WTC11 (cell line): ENCODE measurements around the gene SBK3. TPM values are rescaled to one million over a fixed set of nuclear protein-coding genes. Genes with fewer than 3 reads are reported as not detected.

Experiments
- ATAC-seq: fragments of 200-7000 bp; cut with Tn5 transposase; 2 replicates; pipeline ENCODE4 v1.10.0; 2021; ENCODE audit warnings: mild to moderate bottlenecking, moderate library complexity
- CTCF ChIA-PET: fragments of 300-600 bp; sonication (Branson Sonifier 250); formaldehyde crosslinking; loops from one replicate; lab custom pipeline; 2021; ENCODE audit warnings: antibody characterized with exemption; lab: Charles Lee
- POLR2A ChIA-PET: fragments of 350-600 bp; sonication (Branson Sonifier 250); formaldehyde crosslinking; loops from one replicate; lab custom pipeline; 2021; ENCODE audit warnings: antibody characterized with exemption; lab: Charles Lee
- DNase-seq: peaks from one replicate; pipeline ENCODE4 v3.0.0; 2021; ENCODE audit warnings: low spot score
- H3K27ac Mint-ChIP-seq: 2 replicates; pipeline ENCODE4 v1.8.0; 2021; ENCODE audit warnings: mixed read lengths
- H3K27me3 Mint-ChIP-seq: 2 replicates; pipeline ENCODE4 v1.8.0; 2021; ENCODE audit warnings: low read depth, mild to moderate bottlenecking, moderate library complexity, mixed read lengths
- H3K36me3 Mint-ChIP-seq: 2 replicates; pipeline ENCODE4 v1.8.0; 2021; ENCODE audit warnings: mixed read lengths
- H3K4me1 Mint-ChIP-seq: 2 replicates; pipeline ENCODE4 v1.8.0; 2022; ENCODE audit warnings: mixed read lengths
- H3K4me3 Mint-ChIP-seq: 2 replicates; pipeline ENCODE4 v1.8.0; 2021; ENCODE audit warnings: mild to moderate bottlenecking, moderate library complexity, mixed read lengths
- H3K9me3 Mint-ChIP-seq: 2 replicates; pipeline ENCODE4 v1.8.0; 2021; ENCODE audit warnings: mixed read lengths
- ARID4B ChIP-seq: sonication (generic); formaldehyde crosslinking; IDR thresholded peaks from 2 replicates; pipeline ENCODE4 v1.8.0; 2023; ENCODE audit warnings: missing genetic modification reagents, mild to moderate bottlenecking, borderline replicate concordance
- ATF2 ChIP-seq: sonication (generic); formaldehyde crosslinking; IDR thresholded peaks from 2 replicates; pipeline ENCODE4 v1.8.1; 2022; ENCODE audit warnings: low read depth, missing genetic modification reagents, borderline replicate concordance
- CREB1 ChIP-seq: sonication (generic); formaldehyde crosslinking; IDR thresholded peaks from 2 replicates; pipeline ENCODE4 v1.8.0; 2023; ENCODE audit warnings: mild to moderate bottlenecking, missing genetic modification reagents
- E2F1 ChIP-seq: sonication (generic); formaldehyde crosslinking; IDR thresholded peaks from 2 replicates; pipeline ENCODE4 v1.8.0; 2022; ENCODE audit warnings: mild to moderate bottlenecking, missing genetic modification reagents
- EMX1 ChIP-seq: fragments of 250-450 bp; sonication (Bioruptor Pico); IDR thresholded peaks from 2 replicates; pipeline ENCODE4 v1.8.0; 2021; ENCODE audit warnings: mild to moderate bottlenecking
- ESRRA ChIP-seq: sonication (generic); formaldehyde crosslinking; IDR thresholded peaks from 2 replicates; pipeline ENCODE4 v1.8.1; 2022; ENCODE audit warnings: mild to moderate bottlenecking, missing genetic modification reagents, borderline replicate concordance
- HMGA2 ChIP-seq: fragments of 250-450 bp; sonication (Bioruptor Pico); IDR thresholded peaks from 2 replicates; pipeline ENCODE4 v1.4.0; 2021; ENCODE audit warnings: mild to moderate bottlenecking, moderate library complexity
- JAZF1 ChIP-seq: fragments of 250-450 bp; sonication (Bioruptor Pico); IDR thresholded peaks from 2 replicates; pipeline ENCODE4 v1.9.0; 2021; ENCODE audit warnings: moderate library complexity, mild to moderate bottlenecking, inconsistent platforms
- NFATC4 ChIP-seq: fragments of 250-450 bp; sonication (Bioruptor Pico); IDR thresholded peaks from 2 replicates; pipeline ENCODE4 v1.9.0; 2021; ENCODE audit warnings: mild to moderate bottlenecking
- OVOL2 ChIP-seq: fragments of 250-450 bp; sonication (Bioruptor Pico); IDR thresholded peaks from 2 replicates; pipeline ENCODE4 v1.9.0; 2021; ENCODE audit warnings: mild to moderate bottlenecking, borderline replicate concordance
- SOX15 ChIP-seq: fragments of 250-450 bp; sonication (Bioruptor Pico); IDR thresholded peaks from 2 replicates; pipeline ENCODE4 v1.9.0; 2021; ENCODE audit warnings: mild to moderate bottlenecking
- ZNF232 ChIP-seq: sonication (generic); formaldehyde crosslinking; IDR thresholded peaks from 2 replicates; pipeline ENCODE4 v1.8.0; 2022; ENCODE audit warnings: mild to moderate bottlenecking, missing genetic modification reagents
- ZNF317 ChIP-seq: sonication (generic); formaldehyde crosslinking; IDR thresholded peaks from 2 replicates; pipeline ENCODE4 v1.8.1; 2023; ENCODE audit warnings: low read depth, mild to moderate bottlenecking, moderate library complexity, missing genetic modification reagents, borderline replicate concordance
- total RNA-seq: library from RNA; stranded (reverse); gene quantifications from 3 replicates; pipeline ENCODE4 v1.2.3, GENCODE V29; 2021
- TF ChIP-seq, protein P1 (sequence below): fragments of 250-450 bp; sonication (Bioruptor Pico); IDR thresholded peaks from 2 replicates; pipeline ENCODE4 v1.9.0; 2021; ENCODE audit warnings: mild to moderate bottlenecking
- TF ChIP-seq, protein P2 (sequence below): sonication (generic); formaldehyde crosslinking; IDR thresholded peaks from 2 replicates; pipeline ENCODE4 v1.8.1; 2023; ENCODE audit warnings: mild to moderate bottlenecking, missing genetic modification reagents, borderline replicate concordance
- TF ChIP-seq, protein P3 (sequence below): sonication (generic); formaldehyde crosslinking; IDR thresholded peaks from 2 replicates; pipeline ENCODE4 v1.8.1; 2023; ENCODE audit warnings: mild to moderate bottlenecking, missing genetic modification reagents
- TF ChIP-seq, protein P4 (sequence below): fragments of 250-450 bp; sonication (Bioruptor Pico); IDR thresholded peaks from 2 replicates; pipeline ENCODE4 v1.8.0; 2021; ENCODE audit warnings: mild to moderate bottlenecking

Gene SBK3
- total RNA-seq, 1 experiment from 2014 or later, result 0.90 TPM

- DNase-seq, result no peak
- no peaks in the 10 kb centered on the region for H3K36me3 Mint-ChIP-seq
- H3K27ac Mint-ChIP-seq, result no peak overlapping the region
Measured at GRCh38 chr19:55536366-55536765, 9.0 kb downstream of the SBK3 start.

More at GRCh38 chr19:55536366-55536765, 9.0 kb downstream of the SBK3 start:
- TF ChIP-seq ZNF232 (no peak), EMX1 (CRISPR knock-in tag) (no peak), E2F1 (no peak), HMGA2 (no peak), SOX15 (CRISPR knock-in tag) (no peak), ESRRA (no peak), OVOL2 (CRISPR knock-in tag) (no peak), ATF2 (CRISPR knock-in tag) (no peak), ARID4B (CRISPR knock-in tag) (no peak), ZNF317 (no peak), CREB1 (CRISPR knock-in tag) (no peak), JAZF1 (CRISPR knock-in tag) (no peak), NFATC4 (CRISPR knock-in tag) (no peak)
- TF ChIP-seq, protein P1, sequence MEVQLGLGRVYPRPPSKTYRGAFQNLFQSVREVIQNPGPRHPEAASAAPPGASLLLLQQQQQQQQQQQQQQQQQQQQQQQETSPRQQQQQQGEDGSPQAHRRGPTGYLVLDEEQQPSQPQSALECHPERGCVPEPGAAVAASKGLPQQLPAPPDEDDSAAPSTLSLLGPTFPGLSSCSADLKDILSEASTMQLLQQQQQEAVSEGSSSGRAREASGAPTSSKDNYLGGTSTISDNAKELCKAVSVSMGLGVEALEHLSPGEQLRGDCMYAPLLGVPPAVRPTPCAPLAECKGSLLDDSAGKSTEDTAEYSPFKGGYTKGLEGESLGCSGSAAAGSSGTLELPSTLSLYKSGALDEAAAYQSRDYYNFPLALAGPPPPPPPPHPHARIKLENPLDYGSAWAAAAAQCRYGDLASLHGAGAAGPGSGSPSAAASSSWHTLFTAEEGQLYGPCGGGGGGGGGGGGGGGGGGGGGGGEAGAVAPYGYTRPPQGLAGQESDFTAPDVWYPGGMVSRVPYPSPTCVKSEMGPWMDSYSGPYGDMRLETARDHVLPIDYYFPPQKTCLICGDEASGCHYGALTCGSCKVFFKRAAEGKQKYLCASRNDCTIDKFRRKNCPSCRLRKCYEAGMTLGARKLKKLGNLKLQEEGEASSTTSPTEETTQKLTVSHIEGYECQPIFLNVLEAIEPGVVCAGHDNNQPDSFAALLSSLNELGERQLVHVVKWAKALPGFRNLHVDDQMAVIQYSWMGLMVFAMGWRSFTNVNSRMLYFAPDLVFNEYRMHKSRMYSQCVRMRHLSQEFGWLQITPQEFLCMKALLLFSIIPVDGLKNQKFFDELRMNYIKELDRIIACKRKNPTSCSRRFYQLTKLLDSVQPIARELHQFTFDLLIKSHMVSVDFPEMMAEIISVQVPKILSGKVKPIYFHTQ (CRISPR knock-in tag), result no peak
- TF ChIP-seq, protein P2, sequence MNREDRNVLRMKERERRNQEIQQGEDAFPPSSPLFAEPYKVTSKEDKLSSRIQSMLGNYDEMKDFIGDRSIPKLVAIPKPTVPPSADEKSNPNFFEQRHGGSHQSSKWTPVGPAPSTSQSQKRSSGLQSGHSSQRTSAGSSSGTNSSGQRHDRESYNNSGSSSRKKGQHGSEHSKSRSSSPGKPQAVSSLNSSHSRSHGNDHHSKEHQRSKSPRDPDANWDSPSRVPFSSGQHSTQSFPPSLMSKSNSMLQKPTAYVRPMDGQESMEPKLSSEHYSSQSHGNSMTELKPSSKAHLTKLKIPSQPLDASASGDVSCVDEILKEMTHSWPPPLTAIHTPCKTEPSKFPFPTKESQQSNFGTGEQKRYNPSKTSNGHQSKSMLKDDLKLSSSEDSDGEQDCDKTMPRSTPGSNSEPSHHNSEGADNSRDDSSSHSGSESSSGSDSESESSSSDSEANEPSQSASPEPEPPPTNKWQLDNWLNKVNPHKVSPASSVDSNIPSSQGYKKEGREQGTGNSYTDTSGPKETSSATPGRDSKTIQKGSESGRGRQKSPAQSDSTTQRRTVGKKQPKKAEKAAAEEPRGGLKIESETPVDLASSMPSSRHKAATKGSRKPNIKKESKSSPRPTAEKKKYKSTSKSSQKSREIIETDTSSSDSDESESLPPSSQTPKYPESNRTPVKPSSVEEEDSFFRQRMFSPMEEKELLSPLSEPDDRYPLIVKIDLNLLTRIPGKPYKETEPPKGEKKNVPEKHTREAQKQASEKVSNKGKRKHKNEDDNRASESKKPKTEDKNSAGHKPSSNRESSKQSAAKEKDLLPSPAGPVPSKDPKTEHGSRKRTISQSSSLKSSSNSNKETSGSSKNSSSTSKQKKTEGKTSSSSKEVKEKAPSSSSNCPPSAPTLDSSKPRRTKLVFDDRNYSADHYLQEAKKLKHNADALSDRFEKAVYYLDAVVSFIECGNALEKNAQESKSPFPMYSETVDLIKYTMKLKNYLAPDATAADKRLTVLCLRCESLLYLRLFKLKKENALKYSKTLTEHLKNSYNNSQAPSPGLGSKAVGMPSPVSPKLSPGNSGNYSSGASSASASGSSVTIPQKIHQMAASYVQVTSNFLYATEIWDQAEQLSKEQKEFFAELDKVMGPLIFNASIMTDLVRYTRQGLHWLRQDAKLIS (CRISPR knock-in tag), result no peak
- TF ChIP-seq, protein P3, sequence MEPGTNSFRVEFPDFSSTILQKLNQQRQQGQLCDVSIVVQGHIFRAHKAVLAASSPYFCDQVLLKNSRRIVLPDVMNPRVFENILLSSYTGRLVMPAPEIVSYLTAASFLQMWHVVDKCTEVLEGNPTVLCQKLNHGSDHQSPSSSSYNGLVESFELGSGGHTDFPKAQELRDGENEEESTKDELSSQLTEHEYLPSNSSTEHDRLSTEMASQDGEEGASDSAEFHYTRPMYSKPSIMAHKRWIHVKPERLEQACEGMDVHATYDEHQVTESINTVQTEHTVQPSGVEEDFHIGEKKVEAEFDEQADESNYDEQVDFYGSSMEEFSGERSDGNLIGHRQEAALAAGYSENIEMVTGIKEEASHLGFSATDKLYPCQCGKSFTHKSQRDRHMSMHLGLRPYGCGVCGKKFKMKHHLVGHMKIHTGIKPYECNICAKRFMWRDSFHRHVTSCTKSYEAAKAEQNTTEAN, result no peak
- TF ChIP-seq, protein P4, sequence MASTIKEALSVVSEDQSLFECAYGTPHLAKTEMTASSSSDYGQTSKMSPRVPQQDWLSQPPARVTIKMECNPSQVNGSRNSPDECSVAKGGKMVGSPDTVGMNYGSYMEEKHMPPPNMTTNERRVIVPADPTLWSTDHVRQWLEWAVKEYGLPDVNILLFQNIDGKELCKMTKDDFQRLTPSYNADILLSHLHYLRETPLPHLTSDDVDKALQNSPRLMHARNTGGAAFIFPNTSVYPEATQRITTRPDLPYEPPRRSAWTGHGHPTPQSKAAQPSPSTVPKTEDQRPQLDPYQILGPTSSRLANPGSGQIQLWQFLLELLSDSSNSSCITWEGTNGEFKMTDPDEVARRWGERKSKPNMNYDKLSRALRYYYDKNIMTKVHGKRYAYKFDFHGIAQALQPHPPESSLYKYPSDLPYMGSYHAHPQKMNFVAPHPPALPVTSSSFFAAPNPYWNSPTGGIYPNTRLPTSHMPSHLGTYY (CRISPR knock-in tag), result no peak
- ChIA-PET POLR2A (no interaction called here), CTCF (interaction anchor here (0.9 to 2.9 kb wide), 7 partner anchors 16 to 88 kb away, joined by 3 to 11 read pairs (median 4); partner anchors contain the start of gene ZNF784)
- no peaks in the 10 kb centered on the region for H3K9me3 Mint-ChIP-seq
- ATAC-seq, result no peak
- peaks cover 11% of the 10 kb centered on the region for H3K4me1 Mint-ChIP-seq
- peaks cover 4% of the 10 kb centered on the region for H3K27me3 Mint-ChIP-seq
- H3K4me3 Mint-ChIP-seq, result no peak overlapping the region
